Measurements from ENCODE around the gene MIGA2.

Gene MIGA2

GRCh38 chr9:129073404-129073803 is 37.0 kb downstream of the MIGA2 start:
- Histone ChIP-seq H2BK15ac (replicated peaks; ENCODE audit: low read depth) (no peak overlapping the region), H3K79me2 (ENCODE audit: control insufficient read depth, insufficient read depth, low read length) (no peaks in the 10 kb centered on the region), H3K4me3 (ENCODE audit: low read length) (no peak overlapping the region), H2BK120ac (ENCODE audit: low read depth, low read length) (no peak overlapping the region), H2AK5ac (ENCODE audit: low read length) (no peak overlapping the region), H4K8ac (ENCODE audit: low read depth, low read length) (no peak overlapping the region), H4K5ac (ENCODE audit: low read length) (no peak overlapping the region), H3K56ac (ENCODE audit: low read length) (no peak overlapping the region), H3K27ac (ENCODE audit: low read depth, low read length) (no peak overlapping the region), H2BK5ac (ENCODE audit: low read length) (no peak overlapping the region), H3K4ac (ENCODE audit: low read depth, low read length) (no peak overlapping the region), H3K4me1 (ENCODE audit: control insufficient read depth, low read depth, low read length) (peaks cover 7% of the 10 kb centered on the region), H3K9ac (ENCODE audit: low read length) (no peak overlapping the region), H3K18ac (ENCODE audit: low read length) (no peak overlapping the region), H3K79me1 (ENCODE audit: low read length) (no peaks in the 10 kb centered on the region), H3K4me2 (ENCODE audit: low read length) (no peak overlapping the region), H3K27me3 (ENCODE audit: insufficient read depth, low read length, poor library complexity) (no peaks in the 10 kb centered on the region), H3K36me3 (ENCODE audit: control insufficient read depth, insufficient read depth, low read length) (no peaks in the 10 kb centered on the region), H3K23ac (ENCODE audit: low read length) (no peak overlapping the region)
- WGBS (ENCODE audit: extremely low coverage, insufficient coverage, low lambda C conversion rate) = no CpG with 5 or more reads among the region's 8 CpGs
- no peak for DNase-seq

DNA sequence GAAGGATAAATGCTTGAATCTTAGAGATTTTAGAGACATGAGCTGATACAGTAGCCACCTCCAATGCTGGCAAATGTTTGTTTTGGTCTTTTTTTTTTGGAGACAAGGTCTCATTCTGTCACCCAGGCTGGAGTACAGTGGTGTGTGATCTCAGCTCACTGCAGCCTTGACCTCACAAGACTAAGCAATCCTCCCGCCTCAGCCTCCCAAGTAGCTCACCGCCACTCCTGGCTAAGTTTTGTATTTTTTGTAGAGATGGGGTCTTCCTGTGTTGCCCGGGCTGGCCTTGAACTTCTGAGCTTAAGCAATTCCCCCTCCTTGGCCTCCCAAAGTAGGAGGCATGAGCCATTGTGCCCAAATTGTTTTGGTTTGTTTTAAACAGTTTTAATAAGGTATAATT is 37.7 kb downstream of the MIGA2 start:
- no peak for DNase-seq
- Histone ChIP-seq H3K4me3 (ENCODE audit: low read length) (no peak overlapping the region), H2BK15ac (replicated peaks; ENCODE audit: low read depth) (no peak overlapping the region), H3K18ac (ENCODE audit: low read length) (no peak overlapping the region), H4K5ac (ENCODE audit: low read length) (no peak overlapping the region), H3K56ac (ENCODE audit: low read length) (no peak overlapping the region), H2BK5ac (ENCODE audit: low read length) (no peak overlapping the region), H3K36me3 (ENCODE audit: control insufficient read depth, insufficient read depth, low read length) (no peaks in the 10 kb centered on the region), H3K27ac (ENCODE audit: low read depth, low read length) (no peak overlapping the region), H3K4me1 (ENCODE audit: control insufficient read depth, low read depth, low read length) (peaks cover 7% of the 10 kb centered on the region), H3K9ac (ENCODE audit: low read length) (no peak overlapping the region), H3K79me1 (ENCODE audit: low read length) (no peaks in the 10 kb centered on the region), H3K23ac (ENCODE audit: low read length) (no peak overlapping the region), H2AK5ac (ENCODE audit: low read length) (no peak overlapping the region), H3K4ac (ENCODE audit: low read depth, low read length) (no peak overlapping the region), H3K4me2 (ENCODE audit: low read length) (no peak overlapping the region), H3K27me3 (ENCODE audit: insufficient read depth, low read length, poor library complexity) (no peaks in the 10 kb centered on the region), H2BK120ac (ENCODE audit: low read depth, low read length) (no peak overlapping the region), H3K79me2 (ENCODE audit: control insufficient read depth, insufficient read depth, low read length) (no peaks in the 10 kb centered on the region), H4K8ac (ENCODE audit: low read depth, low read length) (no peak overlapping the region)
- no CpG with 5 or more reads among the region's 3 CpGs for WGBS (ENCODE audit: extremely low coverage, insufficient coverage, low lambda C conversion rate)

DNA sequence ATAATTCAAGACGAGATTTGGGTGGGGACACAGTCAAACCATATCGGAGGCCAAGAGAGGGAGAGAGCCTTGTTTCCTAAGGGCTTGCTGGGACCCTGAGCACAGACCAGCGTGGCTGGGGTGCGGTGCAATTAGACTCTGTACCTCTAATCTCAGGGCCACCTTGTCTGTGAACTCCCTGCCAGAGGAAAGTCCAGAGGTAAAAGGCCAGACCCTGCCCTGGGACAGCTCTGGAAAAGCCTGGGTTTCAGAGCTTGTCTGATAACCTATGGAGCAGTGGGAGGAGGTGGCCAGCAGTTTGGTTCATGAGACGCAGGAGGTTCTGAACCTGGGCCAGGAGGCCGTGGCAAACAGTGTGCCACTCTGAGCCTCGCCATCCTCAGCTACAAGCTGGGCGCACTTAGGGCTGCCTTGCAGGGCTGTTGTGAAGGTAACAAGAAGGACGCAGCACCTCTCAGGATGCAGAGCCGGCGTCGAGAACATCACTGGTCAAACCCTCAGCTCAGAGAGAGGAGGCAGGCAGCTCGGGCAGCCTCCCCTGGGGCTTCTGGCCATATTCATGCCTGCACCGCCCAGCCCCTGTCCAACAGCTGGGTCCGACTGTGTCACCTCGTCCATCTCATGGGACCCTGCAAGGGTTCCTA is 39.7 kb downstream of the MIGA2 start:
- Histone ChIP-seq H3K27ac (ENCODE audit: low read depth, low read length) (no peak overlapping the region), H3K4me3 (ENCODE audit: low read length) (no peak overlapping the region), H2BK15ac (replicated peaks; ENCODE audit: low read depth) (no peak overlapping the region), H3K27me3 (ENCODE audit: insufficient read depth, low read length, poor library complexity) (no peaks in the 10 kb centered on the region), H3K4me1 (ENCODE audit: control insufficient read depth, low read depth, low read length) (peaks cover 7% of the 10 kb centered on the region), H3K4ac (ENCODE audit: low read depth, low read length) (no peak overlapping the region), H3K18ac (ENCODE audit: low read length) (no peak overlapping the region), H4K5ac (ENCODE audit: low read length) (no peak overlapping the region), H3K79me2 (ENCODE audit: control insufficient read depth, insufficient read depth, low read length) (no peaks in the 10 kb centered on the region), H3K56ac (ENCODE audit: low read length) (no peak overlapping the region), H3K36me3 (ENCODE audit: control insufficient read depth, insufficient read depth, low read length) (no peaks in the 10 kb centered on the region), H3K79me1 (ENCODE audit: low read length) (peaks cover 3% of the 10 kb centered on the region), H2AK5ac (ENCODE audit: low read length) (no peak overlapping the region), H4K8ac (ENCODE audit: low read depth, low read length) (no peak overlapping the region), H3K4me2 (ENCODE audit: low read length) (no peak overlapping the region), H2BK120ac (ENCODE audit: low read depth, low read length) (no peak overlapping the region), H3K9ac (ENCODE audit: low read length) (no peak overlapping the region), H2BK5ac (ENCODE audit: low read length) (no peak overlapping the region), H3K23ac (ENCODE audit: low read length) (no peak overlapping the region)
- WGBS (ENCODE audit: extremely low coverage, insufficient coverage, low lambda C conversion rate) = no CpG with 5 or more reads among the region's 16 CpGs
- DNase-seq = no peak

DNA sequence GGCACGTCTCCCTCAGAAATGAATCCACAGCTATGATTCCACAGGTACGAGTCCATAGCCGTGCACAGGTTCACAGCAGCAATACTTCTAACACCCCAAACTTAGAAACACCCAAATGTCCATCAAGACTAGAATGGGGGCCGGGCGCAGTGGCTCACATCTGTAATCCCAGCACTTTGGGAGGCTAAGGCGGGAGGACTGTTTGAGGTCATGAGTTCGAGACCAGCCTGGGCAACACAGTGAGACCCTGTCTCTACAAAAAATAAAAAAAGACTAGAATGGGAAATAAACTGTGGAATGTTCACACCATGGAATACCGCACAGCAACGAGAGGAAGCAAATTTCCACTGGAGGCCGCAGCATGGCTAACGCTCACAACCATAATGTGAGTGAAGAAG is 40.2 kb downstream of the MIGA2 start:
- no peak overlapping the region for H2AK5ac ChIP-seq (ENCODE audit: low read length)
- no peak overlapping the region for H3K27ac ChIP-seq (ENCODE audit: low read depth, low read length)
- H2BK5ac ChIP-seq (ENCODE audit: low read length) = no peak overlapping the region
- no peak overlapping the region for H3K56ac ChIP-seq (ENCODE audit: low read length)
- H3K4ac ChIP-seq (ENCODE audit: low read depth, low read length) = no peak overlapping the region
- H4K8ac ChIP-seq (ENCODE audit: low read depth, low read length) = no peak overlapping the region
- peaks cover 5% of the 10 kb centered on the region for H3K79me1 ChIP-seq (ENCODE audit: low read length)
- peaks cover 2% of the 10 kb centered on the region for H3K79me2 ChIP-seq (ENCODE audit: control insufficient read depth, insufficient read depth, low read length)
- no peak for DNase-seq
- no peak overlapping the region for H3K18ac ChIP-seq (ENCODE audit: low read length)
- H3K4me2 ChIP-seq (ENCODE audit: low read length) = no peak overlapping the region
- H2BK120ac ChIP-seq (ENCODE audit: low read depth, low read length) = no peak overlapping the region
- no peaks in the 10 kb centered on the region for H3K27me3 ChIP-seq (ENCODE audit: insufficient read depth, low read length, poor library complexity)
- H3K23ac ChIP-seq (ENCODE audit: low read length) = no peak overlapping the region
- H4K5ac ChIP-seq (ENCODE audit: low read length) = no peak overlapping the region
- H3K4me3 ChIP-seq (ENCODE audit: low read length) = no peak overlapping the region
- H3K36me3 ChIP-seq (ENCODE audit: control insufficient read depth, insufficient read depth, low read length) = no peaks in the 10 kb centered on the region
- no peak overlapping the region for H3K9ac ChIP-seq (ENCODE audit: low read length)
- whole genome bisulfite sequencing (ENCODE audit: extremely low coverage, insufficient coverage, low lambda C conversion rate) = no CpG with 5 or more reads among the region's 11 CpGs
- H3K4me1 ChIP-seq (ENCODE audit: control insufficient read depth, low read depth, low read length) = peaks cover 5% of the 10 kb centered on the region
- no peak overlapping the region for H2BK15ac ChIP-seq (replicated peaks; ENCODE audit: low read depth)

- Histone ChIP-seq H4K8ac (ENCODE audit: low read depth, low read length) (no peak overlapping the region), H2AK5ac (ENCODE audit: low read length) (no peak overlapping the region), H4K5ac (ENCODE audit: low read length) (no peak overlapping the region), H3K79me2 (ENCODE audit: control insufficient read depth, insufficient read depth, low read length) (peaks cover 8% of the 10 kb centered on the region), H3K27me3 (ENCODE audit: insufficient read depth, low read length, poor library complexity) (no peaks in the 10 kb centered on the region), H3K9ac (ENCODE audit: low read length) (no peak overlapping the region), H2BK15ac (replicated peaks; ENCODE audit: low read depth) (no peak overlapping the region), H2BK120ac (ENCODE audit: low read depth, low read length) (no peak overlapping the region), H3K36me3 (ENCODE audit: control insufficient read depth, insufficient read depth, low read length) (no peaks in the 10 kb centered on the region), H3K4me2 (ENCODE audit: low read length) (no peak overlapping the region), H3K79me1 (ENCODE audit: low read length) (peaks cover 11% of the 10 kb centered on the region), H2BK5ac (ENCODE audit: low read length) (no peak overlapping the region), H3K4me3 (ENCODE audit: low read length) (no peak overlapping the region), H3K18ac (ENCODE audit: low read length) (no peak overlapping the region), H3K56ac (ENCODE audit: low read length) (no peak overlapping the region), H3K4ac (ENCODE audit: low read depth, low read length) (no peak overlapping the region), H3K27ac (ENCODE audit: low read depth, low read length) (no peak overlapping the region), H3K23ac (ENCODE audit: low read length) (no peak overlapping the region), H3K4me1 (ENCODE audit: control insufficient read depth, low read depth, low read length) (peaks cover 3% of the 10 kb centered on the region)
- DNase-seq = no peak
- WGBS (ENCODE audit: extremely low coverage, insufficient coverage, low lambda C conversion rate) = no CpG with 5 or more reads among the region's 10 CpGs
These were observed 40.8 kb downstream of the MIGA2 start for GRCh38 chr9:129077236-129077635.

Measured in mesendoderm (in vitro differentiated cells).